Activated CD8-positive, alpha-beta memory T cell treated with anti-CD3 and anti-CD28 coated beads for 1 hour (primary cell): ENCODE measurements around the gene SURF2.

Experiments
- DNase-seq, 2 donors: peaks; one replicate each; pipeline ENCODE4 v3.0.0-alpha.2; 2020; ENCODE audit warnings: low read depth in 1 of 2; ENCODE audit errors: extremely low read depth in 1 of 2

Gene SURF2

DNA sequence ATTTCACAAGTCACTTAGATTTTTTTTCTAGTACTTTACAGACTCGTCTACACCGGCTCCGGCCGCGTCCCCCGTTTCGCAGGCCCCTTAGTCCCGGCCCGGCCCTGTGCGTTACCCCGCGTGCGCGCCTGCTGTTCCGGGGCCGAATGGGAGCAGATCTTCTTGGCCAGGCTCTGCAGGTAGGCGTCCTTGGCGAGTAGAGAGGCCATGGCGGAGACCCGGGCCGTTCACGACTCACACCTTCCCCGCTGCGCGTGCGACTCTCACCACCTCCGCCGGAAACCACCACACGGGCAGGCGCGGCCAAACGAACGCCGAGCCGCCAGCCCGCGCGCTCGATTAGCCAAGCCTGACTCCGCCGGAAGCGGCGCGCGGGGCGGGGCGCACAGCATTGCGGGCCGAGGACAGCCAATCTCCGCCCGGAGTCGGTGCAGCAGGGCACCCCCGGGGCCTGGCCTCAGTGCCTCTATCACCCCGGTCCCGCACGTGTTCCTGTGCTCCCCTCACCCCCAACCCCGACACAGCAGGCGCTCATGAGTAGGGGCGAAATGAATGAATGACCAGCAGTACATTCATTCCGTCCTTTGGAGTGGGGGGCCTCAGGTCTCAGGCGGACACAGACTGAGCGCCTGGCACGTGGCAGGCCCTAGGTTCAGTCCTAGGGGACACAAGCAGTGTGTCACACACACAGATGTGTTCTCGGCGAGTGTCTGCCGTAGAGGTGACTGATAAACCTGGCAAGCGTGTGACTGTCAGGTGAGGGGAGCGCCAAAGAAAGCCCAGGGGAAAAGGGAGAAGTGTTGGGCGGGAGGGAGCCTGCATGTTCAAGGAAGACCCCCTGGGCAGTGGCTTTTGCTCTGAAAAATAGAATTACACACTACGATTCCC lies 20.2 kb upstream of the SURF2 start, which contains the start of gene SURF6:
SURF6 (minus strand) TSS at position 265 of the 888 bp plus-strand sequence; CDS start at position 209, 56 bp downstream.
- DNase-seq: peak; percentile 80 to 89

GRCh38 chr9:133339641-133340040 lies 16.7 kb upstream of the SURF2 start:
- no peak for DNase-seq

GRCh38 chr9:133340256-133340655 lies 16.1 kb upstream of the SURF2 start:
- DNase-seq: no peak

- no peak for DNase-seq
These were observed 15.4 kb upstream of the SURF2 start for GRCh38 chr9:133340916-133341315.

- no peak for DNase-seq
These were observed 14.8 kb upstream of the SURF2 start for GRCh38 chr9:133341369-133342068.

DNA sequence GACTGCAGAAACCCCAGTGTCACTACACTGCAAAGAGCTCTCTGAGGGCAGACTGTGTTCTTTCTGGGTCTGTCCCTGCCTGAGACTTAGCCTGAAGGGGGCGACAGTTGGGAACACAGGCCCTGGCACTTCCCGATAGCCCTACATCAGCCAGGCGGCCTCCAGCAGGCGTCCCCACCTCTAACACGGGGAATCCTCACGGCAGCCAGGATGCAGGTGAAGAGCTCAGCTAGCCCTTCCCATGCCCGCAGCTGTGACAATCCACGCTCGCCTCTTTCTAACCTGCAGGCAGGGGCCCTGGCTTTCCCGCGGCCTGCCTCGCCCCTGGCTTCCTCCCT lies 14.3 kb upstream of the SURF2 start:
- no peak for DNase-seq

DNA sequence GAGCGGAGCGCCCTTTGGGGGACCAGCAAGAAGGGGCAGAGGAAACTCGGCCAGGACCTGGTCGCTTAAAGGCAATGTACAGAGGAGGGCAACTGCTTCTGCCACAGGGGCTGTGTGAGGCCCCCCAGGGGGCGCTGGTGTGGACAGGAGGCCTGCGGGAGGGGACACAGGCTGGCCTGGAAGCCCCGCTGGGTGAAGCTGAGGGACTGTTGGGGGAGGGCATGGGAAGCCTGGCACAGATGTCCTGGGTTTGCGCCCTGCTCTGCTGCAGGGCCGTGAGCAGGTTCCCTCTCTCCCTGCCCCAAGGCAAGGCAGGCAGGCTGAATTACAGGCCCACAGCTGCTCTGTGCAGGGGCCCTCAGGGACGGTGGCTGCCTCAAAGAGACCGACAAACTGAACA lies 13.8 kb upstream of the SURF2 start:
- no peak for DNase-seq

DNA sequence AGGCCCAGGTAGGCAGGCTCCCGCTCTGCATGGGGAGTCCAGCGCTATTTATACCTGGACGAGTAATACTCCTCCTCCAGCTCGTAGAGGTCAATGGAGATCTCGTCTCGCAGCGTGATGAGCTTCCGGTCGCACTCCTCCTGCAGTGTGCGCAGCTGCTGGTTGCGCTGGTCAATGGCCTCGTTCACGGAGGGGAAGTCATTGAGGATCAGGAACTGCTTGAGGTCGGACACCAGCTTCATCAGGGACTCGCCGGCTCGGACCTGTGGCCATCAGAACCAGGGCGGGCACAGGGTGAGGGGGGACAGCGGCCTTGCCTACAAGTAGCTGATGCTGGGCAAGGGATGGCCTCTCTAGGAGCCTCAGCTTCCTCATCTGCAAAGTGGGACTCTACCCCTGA lies 12.3 kb upstream of the SURF2 start:
- no peak for DNase-seq

DNA sequence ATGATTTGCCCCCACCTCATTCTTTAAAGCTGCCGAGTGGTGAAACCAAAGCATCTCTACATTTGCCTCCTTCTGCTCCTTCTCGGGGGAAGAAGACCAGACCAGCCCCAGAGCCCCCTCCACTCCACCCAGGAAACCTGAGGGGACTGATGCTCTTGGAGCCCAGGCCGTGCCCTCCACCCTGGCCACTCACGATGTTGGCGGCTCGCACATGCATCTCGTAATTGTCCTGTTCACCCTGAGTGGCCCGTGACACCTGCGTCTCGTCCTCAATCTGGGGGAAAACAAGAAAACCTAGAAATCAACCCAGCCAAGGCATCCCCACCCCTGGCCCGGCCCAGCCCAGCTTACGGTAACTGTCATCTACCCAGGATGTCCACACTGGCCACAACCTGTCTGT lies 11.4 kb upstream of the SURF2 start:
- DNase-seq: no peak

GRCh38 chr9:133345596-133345995 lies 10.8 kb upstream of the SURF2 start:
- no peak for DNase-seq

- no peak for DNase-seq
These were observed 10.1 kb upstream of the SURF2 start for GRCh38 chr9:133346021-133346785.

DNA sequence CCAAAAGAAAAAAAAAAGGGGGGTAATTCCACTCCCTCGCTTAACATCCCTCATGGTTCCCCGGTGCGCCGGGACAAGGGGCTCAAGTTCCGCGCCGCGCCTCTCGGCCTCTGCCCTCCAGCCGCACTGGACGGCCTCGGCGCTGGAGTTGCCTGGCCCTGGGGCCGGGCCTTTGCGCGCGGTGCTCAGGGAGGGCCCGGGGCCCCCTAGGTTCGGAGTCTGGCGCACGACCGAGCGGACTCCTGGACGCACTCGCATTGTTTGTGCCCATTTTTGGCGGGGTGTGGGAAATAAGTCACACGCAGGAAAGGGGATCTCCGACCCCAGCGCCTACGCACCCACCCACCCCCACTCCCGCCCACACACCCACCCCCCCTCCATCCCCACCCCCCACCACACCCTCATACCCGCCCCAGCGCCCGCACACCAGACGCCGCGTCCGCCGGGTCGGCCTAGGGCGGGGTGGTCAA lies 8.8 kb upstream of the SURF2 start:
- DNase-seq: no peak

DNA sequence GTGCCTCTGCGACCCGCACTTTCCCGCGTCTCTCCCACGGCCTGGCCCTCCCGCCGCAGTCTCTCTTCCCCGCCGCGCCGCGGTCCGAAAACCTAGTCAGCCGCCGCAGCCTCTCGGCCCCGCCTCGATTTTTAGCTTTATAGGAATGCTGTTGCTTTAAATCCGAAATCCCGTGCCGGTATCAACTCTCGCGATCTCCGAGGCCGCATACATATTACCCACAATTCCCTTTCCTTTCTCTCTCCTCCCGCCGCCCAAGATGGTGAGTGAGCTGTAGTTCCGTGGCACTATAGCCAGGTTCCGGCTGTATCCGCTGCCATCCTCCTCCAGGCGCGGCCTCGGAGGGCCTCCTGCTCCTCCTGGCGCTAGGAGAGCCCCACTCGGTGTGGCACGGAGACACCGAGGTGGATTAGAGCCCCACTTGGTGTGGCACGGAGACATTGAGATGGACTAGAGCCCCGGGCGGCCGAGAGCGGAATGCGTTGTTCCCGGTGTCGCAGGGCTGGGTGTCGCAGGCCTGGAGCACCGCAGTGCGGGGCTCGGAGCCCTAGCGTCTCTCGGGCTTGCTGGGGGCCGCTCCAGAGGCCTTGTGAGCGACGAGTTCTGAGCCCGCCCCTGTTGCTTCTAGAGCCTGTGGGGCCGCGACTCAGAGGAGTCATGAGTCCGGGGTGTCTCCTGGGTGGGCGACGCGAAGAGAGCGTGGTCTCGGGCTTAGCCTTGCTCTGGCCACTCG lies 8.2 kb upstream of the SURF2 start, which contains the start of the genes MED22 and RPL7A:
MED22 (minus strand) TSS at position 147 of the 733 bp plus-strand sequence. CDS start 1,469 bp downstream, outside the sequence.
RPL7A (plus strand) TSS at position 234 of the 733 bp plus-strand sequence; CDS start at position 260, 26 bp downstream.
- DNase-seq: peak; percentile 75 to 77

DNA sequence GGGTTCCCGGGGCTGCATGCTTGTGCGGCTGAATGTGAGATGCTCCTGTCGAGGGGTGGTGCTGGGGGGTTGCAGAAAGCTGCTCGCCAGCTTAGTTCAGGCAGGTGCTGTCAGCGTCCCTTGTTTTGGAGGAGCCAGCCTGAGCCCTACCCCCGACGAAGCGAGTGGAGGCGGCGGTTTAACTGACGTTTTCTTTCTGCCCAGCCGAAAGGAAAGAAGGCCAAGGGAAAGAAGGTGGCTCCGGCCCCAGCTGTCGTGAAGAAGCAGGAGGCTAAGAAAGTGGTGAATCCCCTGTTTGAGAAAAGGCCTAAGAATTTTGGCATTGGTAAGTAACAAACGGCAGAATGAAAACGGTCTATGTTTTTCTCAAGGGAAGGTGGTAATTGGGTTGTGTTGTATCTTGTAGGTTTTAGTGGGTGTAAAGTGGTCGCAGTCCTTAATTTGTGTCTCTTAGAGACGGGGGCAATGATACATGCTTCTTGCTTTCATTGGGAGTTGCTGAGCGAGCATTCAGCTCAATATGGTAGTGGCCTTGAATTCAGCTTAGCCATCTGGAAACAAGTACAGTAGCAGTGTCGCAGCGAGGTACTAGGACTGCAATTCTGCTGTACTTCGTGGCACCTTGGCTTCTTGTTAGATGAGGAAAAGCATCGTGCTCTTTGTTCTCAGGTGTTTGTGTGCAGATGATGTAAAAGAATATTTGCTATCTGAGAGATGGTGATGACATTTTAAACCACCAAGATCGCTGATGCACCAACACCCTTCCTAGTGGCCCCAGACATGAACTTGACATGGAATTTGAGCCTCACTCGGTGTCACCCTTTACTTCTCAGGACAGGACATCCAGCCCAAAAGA lies 7.4 kb upstream of the SURF2 start:
- DNase-seq: no peak

DNA sequence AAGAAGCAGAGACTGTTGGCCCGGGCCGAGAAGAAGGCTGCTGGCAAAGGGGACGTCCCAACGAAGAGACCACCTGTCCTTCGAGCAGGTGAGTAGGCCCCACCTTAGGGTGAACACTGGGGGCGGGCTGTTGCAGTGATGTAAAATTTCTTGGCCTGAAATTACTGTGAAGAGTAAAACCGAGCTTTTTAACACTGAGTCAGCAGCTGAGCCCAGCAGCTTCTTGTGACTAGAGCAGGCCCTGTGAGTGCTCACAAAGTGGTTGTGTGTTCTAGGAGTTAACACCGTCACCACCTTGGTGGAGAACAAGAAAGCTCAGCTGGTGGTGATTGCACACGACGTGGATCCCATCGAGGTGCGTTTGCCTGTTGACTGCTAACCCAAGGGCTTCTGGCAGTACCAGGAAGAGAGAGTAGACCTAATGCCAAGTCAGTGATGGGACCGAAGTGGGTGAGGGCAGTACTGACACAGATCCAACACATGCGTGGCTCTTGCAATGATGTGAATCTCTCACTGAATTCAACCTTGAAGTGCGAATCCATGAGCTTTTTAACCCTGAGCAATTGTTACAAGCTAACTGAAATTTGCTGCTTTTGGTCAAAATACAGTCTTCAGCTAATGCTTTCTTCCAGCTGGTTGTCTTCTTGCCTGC lies 6.3 kb upstream of the SURF2 start:
- no peak for DNase-seq

DNA sequence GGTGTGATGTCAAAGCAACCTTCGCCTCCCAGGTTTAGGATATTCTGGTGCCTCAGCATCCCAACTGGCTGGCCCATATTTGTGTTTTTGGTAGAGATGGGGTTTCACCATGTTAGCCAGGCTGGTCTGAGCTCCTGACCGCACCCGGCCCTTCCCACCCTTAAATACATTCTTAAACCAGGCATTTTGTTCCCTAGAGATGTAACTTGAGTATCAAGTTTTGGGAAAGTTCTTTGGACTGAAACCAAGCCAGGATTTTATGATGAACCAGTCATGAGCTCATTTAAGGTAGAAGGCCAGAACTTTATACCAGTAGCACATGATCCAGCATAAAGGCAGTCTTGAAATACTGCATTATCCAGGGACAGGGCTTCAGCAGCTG lies 4.8 kb upstream of the SURF2 start:
- DNase-seq: no peak

DNA sequence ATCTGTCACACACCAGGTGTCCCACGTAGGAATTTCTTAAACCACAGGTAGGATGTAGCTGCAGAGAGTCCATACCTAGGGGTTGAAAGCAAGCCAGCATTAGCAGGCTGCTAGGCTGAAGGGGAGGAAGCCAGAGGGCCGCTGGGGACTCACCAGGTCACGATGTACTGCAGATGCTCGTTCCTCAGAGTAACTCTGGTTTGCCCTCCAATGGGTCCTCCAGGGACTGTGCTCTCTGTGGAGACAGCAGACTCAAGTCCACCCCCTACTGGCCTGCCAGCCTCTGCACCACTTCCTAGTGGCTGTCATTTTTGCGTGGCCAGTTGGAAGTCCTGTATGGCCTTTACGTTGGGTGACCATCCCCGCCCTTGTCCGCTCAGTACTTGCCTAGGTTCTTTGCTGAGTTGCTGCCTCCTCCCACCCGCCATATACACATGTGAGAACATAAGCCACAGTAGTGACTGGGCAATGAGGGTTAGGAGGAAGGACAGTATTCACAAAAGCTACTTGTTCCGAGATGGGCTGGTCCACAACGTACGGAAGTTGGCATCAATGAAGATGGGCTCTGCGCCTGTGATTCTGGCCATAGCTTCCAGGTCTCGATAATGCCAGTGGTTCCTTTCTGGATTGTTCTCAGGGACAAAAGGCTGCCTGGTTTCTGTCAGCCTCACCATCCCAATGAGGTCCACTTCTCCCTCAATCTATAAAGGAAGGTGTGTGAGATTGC lies 4.3 kb upstream of the SURF2 start:
- DNase-seq: no peak

DNA sequence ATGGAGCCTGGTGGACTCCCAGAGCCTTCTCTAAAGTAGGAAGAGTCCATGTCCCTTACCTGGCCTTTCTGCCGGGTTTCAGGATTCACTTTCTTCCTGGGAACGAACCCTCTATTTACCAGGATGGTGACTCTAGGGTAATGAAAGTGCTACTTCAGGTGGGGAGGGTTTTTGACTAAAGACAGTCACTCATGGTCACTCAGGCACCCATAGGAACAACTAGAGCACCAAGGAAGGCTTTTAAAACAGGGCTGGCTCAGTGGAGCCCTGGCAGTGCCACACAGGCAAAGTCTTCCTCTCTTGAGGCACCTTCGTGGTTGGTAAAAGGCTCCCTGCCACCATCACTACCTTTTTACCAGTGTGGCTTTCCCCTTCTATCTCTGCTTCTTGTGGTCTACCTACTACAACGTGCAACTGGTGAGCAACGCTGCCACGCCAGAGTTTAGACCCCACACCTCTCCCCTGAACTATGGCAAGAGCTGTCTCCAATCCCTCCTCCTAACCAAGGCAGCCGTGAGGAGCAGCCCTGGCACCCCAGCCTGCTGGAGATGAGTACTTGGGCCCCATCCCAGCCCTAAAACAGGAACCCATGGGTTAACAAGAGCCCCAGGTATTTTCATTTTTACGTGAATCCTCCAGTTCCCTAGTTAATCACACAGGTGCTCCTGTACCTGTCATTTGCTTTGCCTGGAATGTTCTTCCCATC lies 3.6 kb upstream of the SURF2 start:
- DNase-seq: no peak
